HG03342 (cell line): ENCODE measurements around the gene KRT33A.
"Not testable (repeated sequence)": the region's sequence is repeated elsewhere in the genome, so short reads cannot be mapped to it uniquely, and the experiment has no call there.

Experiments used
- ATAC-seq: cut with Tn5 transposase; IDR thresholded peaks from one replicate; pipeline ENCODE4 v1.9.1; 2021; ENCODE audit warnings: mild to moderate bottlenecking, moderate library complexity; ENCODE audit not compliant: unreplicated experiment

The KRT33A gene

DNA sequence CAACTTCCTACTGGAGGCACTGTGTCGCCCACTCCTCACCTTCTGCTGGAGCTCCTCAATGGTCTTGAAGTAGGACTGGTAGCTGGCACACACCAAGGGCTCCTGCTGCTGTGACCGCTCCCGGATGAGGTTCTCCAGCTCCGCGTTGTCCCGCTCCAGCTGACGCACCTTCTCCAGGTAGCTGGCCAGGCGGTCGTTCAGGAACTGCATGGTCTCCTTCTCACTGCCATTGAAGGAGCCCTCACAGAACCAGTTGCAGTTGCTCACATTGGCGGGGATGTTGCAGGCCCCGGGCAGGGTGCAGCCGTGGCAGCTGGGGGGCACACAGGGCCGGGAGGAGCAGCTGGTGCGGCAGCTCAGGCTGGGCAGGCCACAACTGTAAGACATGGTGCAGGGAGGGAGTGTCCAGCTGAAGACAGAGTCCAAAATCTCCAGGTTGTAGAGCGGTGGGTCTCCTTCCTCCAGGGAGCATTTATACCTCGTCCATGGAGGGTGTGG, at the start of gene KRT33A:
Gene KRT33A (minus strand): TSS at position 448 of the 498 bp plus-strand sequence. CDS start 61 bp downstream, at position 387.
- not testable (repeated sequence) for ATAC-seq

DNA sequence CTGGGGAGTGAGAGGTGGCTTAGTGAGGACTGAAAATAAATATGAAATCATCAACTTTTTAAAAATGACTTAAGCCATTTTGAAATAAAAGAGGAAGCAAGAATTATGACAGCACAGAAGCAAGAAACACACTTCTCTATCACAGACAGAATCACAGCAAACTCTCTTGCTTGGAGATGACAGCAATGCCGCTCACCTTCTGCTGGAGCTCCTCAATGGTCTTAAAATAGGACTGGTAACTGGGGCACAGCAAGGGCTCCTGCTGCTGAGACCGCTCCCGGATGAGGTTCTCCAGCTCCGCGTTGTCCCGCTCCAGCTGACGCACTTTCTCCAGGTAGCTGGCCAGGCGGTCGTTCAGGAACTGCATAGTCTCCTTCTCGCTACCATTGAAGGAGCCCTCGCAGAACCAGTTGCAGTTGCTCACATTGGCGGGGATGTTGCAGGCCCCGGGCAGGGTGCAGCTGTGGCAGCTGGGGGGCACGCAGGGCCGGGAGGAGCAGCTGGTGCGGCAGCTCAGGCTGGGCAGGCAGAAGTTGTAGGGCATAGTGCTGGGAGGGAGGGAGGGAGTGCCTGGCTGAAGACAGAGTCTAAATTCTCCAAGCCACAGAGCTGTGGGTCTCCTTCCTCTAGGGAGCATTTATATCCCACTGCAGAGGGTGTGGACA, 46.5 kb upstream of the KRT33A start, which contains the start of gene KRT31:
Gene KRT31 (minus strand): TSS at position 613 of the 665 bp plus-strand sequence. CDS start 69 bp downstream, at position 544.
- no peak for ATAC-seq

DNA sequence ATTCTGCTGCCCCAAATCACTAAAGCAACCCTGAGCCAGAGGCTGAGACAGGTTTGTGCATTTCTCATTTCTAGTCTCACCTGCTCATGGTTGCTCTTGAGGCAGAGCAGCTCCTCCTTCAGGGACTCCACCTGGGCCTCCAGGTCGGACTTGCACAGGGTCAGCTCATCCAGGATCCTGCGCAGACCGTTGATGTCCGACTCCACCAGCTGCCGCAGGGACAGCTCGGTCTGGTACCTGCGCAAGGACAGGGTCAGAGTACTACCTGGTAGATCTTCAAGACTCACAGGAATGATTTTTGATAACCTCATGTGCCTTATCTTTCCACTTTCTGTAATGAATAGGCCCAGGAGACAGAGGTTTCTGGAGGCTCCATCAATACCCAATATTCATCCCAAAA, 45.7 kb upstream of the KRT33A start:
- ATAC-seq, result no peak

DNA sequence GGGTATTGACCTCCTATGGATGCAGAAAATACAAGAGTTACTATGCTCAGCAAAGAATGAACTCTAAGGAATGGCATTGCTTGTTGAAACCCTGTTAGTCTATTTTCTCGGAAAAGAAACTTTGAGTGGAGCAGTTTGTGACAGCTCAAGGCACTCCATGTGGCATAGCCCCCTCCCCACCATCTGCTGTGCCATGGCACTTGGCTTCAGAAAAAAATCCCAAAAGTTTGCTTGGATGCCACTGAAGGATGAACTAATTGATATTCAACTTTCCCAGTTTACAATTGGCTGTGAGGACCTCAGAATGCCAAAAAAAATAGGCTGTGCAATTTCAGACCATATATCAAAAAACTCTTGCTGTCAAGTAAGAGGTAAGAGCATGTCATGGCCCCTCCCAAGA, 45.0 kb upstream of the KRT33A start:
- ATAC-seq, result no peak

DNA sequence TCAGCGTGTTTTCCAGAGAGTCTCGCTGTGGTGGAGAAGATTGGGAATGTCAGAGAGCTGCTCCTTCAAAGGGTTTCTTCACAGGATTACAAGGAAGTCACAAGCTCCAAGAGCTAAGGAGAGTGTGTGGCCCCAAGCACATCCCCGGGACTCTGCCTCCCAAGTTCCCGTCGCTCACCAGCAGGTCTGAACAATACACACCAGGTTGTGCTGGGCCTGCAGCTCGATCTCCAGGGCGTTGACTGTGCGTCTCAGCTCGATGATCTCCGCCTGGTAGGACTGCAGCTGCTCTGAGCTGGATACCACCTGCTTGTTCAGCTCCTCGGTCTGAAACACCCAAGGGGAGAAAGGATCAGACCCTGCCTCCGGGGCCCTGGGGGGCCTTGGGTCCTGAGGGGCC, 44.4 kb upstream of the KRT33A start:
- not testable (repeated sequence) for ATAC-seq

DNA sequence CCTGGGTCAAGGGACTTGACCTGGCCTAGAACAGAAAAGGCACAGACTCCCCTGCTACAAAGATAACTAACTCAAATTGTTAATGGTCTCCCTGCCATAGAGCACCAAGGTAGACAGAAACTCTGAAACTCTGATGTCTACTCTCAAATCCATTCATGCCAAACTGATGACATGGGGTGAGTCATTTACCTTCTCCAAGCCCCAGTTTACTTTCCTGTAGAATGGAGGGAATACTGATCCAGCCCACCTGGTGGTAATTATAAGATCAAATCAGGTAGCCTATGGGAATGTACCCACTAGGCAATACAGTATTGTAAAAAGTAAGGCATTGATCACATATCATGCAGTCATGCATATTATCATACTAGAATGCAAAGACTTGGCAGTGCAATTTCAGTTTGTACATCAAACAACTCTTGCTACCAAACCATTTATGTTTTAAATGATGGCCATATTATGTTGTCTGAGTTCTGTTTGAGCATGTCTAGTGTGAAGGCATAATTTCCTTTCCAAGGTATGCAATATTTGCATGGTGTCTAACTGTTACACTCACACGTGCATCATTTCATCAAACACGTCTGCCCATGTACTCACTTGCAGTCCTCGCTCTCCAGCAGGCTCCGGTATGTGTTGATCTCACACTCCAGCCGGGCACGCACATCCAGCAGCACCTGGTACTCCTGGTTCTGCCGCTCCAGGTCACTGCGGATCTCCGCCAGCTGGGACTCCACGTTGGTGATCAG, 43.8 kb upstream of the KRT33A start:
- ATAC-seq, result no peak

DNA sequence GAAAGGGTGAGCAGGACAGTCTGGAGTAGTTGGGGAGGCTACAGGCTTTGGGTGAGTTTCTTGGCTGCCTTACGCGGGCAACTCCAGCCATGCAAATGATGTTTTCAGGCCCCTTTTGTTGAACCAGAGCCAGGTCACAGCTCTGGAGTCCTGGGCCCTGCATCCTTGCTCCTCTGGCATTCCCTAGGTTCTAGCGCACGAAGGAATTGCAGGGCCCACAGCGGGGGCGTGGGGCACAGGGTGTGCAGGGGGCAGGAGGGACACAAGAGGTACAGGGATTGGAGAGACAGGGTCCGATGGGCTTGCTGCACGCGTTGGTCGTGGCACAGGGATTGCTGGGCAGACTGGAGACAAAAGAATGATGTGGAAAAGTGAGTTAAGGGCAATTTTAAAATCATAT, 43.2 kb upstream of the KRT33A start:
- ATAC-seq, result no peak

DNA sequence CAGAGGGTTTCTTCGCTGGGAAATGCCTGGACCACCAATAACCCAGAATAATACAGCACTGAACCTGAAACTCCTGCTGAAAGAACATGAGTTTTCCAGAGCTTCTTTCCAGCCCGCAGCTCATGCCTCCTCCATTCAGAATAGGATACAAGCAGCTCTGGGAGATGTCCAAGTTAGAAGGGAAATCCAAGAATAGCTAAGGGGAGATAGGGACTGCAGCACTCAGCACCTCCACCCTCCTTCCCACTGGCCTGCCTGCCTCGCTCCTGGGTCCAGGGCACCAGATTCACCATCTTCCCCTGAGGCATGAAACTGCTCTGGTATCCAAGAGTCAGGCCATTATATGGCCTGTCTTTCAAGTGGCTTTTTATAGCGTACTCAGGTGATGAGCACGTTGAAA, 42.7 kb upstream of the KRT33A start:
- ATAC-seq, result no peak

DNA sequence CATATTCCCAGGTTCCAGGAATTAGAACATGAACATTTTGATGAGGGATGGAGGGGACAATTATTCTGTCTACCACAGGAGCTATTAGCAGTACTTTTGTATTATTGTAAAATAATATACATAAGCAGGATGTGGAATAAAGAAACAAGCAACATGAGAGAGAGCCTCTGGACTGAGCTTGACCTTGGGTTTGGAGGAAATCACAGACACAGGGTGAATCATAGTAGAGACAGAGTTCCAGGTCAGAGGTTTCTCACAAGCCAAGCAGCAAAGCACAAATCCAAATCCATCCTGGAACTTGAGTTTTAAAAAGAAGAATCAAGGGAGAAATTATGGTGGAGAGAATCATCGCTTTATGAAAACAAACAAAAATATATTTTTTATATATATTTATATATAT, 41.6 kb upstream of the KRT33A start:
- no peak for ATAC-seq

DNA sequence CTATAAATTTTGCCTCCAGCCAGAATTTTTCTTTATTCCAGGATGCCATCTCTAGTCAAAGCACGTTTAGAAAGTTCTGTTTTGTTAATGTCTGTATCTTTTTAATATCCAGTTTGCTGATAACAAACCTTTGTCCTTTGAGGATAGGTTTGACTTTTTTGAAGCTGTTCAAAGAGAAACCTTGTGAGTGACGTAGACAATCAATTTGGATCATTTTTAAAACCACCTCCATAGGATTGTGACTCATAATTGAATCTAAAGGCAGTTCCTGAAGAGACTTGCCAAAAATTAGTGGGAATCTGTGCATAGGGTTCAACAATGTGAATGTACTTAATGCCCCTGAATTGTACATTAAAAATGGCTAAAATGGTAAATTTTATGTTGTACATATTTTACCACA, 40.9 kb upstream of the KRT33A start:
- ATAC-seq, result no peak

DNA sequence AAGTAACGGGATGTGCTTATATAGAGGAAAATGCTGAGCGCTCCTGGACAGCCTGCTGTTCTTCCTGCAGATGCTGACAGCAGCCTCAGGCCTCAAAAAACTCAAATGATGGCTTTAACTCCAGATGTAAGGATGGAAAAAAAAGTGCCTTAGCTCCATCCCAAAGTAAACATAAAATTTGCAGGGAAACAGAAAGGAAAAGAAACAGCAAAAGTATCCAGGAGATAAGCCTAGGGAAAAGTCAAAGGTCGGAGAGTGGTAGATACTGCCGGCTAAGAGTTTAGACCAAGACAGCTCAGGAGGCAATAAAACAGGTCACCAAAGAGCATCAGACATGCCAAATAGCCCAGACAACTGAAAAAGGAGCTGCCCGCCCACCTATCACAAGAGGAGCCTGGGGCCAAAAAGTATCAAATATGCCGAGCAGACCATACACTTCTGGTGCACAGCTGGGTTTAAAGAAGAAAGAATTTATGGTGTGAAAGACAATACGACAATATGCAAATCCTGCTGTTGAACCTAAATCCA, 39.8 kb upstream of the KRT33A start:
- ATAC-seq, result no peak

DNA sequence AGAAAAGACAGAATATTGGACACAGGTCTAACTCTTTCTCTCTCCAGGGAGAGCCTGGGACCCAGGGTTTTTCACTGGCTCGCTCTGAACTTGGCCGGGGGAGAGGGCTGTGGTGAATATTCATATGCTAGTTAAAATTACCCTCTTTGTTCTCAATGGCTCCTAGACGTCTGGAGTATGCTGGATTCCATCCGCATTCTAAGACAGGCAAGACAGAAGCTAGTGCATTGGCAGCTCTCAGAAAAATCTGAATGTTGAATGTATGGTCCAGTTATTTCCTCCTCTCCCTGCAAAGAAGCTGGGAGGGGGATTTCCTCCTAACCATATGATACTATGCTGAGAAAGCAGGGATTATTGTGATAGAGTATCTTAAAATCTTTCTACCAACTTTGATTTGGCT, 37.0 kb upstream of the KRT33A start:
- no peak for ATAC-seq

DNA sequence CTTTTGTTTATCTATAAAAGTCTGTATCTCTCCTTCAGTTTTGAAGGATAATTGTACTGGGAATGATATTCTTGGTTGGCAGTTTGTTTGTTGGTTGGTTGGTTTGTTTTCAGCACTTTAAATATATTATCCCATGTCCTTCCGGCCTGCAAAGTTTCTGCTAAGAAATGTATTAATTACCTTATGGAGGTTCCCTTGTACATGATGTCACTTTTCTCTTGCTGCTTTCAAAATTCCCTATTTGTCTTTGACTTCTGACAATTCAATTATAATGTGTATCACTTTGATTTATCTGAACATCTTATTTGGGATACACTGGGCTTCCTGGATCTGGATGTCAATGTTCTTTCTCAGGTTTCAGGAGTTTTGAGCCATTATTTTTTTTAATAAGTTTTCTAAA, 35.6 kb upstream of the KRT33A start:
- ATAC-seq, result no peak

DNA sequence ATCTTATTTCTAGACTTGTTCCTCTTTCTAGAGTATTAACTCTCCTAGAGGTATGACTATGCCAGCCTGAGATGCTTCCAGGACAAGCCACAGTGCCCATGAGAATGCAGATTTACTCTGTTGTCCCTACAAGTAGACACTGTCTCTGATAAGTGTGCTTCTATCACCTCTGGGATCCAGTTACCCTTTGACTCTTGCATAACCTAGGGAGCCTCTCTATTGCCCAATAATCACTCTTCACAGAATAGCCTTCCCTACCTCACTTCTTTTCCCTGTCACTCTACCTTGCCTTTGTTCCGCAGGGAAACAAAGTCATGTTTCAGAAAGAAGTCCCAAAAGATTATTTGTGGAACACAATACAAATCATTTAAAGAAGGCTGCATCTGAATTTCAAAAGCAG, 33.1 kb upstream of the KRT33A start:
- ATAC-seq, result no peak

DNA sequence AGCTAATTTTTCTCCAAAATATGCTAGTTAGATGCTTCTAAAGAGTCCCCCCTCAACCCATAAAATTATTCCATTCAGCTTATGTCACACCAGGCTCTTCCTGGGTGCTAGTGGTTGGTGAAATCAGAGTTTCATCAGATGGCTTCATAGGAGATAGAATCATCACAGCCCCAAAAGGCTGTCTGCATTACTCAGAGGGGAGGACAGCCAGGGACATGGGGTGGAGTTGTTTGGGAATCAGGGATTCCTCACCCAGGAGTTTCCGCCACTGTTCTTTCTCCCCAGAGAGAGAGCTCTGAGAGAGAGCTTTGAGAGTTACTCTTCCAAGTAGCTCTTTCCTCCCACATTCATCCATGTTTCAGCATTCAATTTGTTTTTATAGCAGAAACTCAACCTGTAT, 31.8 kb upstream of the KRT33A start:
- ATAC-seq, result no peak

DNA sequence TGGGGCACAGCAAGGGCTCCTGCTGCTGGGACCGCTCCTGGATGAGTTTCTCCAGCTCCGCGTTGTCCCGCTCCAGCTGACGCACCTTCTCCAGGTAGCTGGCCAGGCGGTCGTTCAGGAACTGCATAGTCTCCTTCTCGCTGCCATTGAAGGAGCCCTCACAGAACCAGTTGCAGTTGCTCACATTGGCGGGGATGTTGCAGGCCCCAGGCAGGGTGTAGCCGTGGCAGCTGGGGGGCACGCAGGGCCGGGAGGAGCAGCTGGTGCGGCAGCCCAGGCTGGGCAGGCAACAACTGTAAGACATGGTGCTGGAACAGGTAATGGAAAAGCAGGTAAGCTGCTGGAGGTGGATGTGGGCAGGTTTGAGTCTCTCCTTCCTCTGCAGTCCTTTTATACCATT, 31.3 kb upstream of the KRT33A start, which contains the start of gene KRT34:
Gene KRT34 (minus strand): TSS at position 364 of the 400 bp plus-strand sequence. CDS start 60 bp downstream, at position 304.
- not testable (repeated sequence) for ATAC-seq

DNA sequence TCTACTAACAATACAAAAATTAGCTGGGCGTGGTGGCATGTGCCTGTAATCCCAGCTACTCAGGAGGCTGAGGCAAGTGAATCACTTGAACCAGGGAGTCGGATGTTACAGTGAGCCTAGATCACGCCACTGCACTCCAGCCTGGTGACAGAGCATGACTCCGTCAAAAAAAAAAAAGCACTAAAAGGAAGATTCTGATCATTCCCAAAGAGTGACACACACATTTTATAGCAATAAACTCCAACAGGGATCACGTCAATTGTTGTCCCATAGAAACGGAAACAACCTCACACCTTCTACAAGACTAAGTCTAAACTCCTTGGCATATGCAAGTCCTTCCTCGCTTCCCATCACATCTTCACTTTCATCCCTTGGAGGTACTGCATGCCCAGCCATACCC, 29.5 kb upstream of the KRT33A start:
- not testable (repeated sequence) for ATAC-seq

DNA sequence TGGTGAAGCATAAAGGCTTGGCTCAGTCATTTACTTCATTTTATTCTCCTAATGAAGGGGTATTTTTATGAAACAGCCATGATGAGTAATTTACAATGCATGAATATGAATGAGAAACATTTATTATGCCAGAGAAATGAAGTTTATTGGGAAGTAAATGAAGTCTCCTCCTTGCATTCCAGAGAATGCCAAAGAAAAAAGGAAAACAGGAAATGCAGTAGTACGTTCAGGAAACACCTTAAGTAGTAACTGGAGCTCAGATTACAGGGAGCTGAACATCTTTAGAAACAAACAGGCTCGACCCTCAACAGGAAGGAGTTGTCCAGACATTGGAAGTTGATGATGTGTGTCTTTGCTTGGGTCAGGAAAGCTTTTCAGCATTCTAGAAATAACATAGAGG, 26.9 kb upstream of the KRT33A start:
- ATAC-seq, result no peak

DNA sequence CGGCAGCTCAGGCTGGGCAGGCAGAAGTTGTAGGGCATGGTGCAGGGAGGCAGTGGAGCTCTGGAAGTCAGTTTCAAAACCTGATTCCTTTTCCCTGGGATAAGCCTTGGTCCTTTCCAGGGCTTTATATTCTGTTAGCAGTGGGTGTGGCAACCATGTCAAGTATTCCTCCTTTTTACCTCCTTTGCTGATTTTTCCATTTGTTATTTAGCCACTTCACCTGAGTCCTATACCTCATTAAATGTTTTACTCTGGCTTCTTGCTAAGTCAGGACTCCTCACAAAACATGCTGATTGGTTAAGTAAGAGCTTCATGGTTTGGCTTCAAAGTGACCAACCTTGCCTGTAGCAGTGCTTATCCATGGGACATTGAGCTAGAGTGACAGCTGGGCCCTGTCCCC, 19.1 kb upstream of the KRT33A start, which contains the start of gene KRT33B:
Gene KRT33B (minus strand): TSS at position 101 of the 400 bp plus-strand sequence. CDS start 63 bp downstream, at position 38.
- no peak for ATAC-seq

DNA sequence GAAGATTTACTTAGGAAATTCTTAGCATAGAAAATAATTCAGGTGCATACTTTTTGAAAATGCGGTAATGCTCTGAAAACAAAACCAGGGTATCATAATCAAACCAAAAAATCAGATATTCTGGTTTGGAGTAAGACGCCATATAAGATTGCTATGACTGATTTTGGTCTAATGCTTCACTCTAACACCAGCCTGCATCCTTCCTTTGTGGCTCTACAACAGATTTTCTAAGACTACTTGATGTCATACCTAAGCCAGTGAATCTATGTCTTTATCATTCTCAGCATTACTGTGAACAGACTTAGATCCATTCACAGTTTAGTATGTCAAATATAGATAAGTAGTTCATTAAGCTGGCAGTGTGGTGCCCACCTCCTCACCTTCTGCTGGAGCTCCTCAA, 18.4 kb upstream of the KRT33A start:
- ATAC-seq, result no peak

DNA sequence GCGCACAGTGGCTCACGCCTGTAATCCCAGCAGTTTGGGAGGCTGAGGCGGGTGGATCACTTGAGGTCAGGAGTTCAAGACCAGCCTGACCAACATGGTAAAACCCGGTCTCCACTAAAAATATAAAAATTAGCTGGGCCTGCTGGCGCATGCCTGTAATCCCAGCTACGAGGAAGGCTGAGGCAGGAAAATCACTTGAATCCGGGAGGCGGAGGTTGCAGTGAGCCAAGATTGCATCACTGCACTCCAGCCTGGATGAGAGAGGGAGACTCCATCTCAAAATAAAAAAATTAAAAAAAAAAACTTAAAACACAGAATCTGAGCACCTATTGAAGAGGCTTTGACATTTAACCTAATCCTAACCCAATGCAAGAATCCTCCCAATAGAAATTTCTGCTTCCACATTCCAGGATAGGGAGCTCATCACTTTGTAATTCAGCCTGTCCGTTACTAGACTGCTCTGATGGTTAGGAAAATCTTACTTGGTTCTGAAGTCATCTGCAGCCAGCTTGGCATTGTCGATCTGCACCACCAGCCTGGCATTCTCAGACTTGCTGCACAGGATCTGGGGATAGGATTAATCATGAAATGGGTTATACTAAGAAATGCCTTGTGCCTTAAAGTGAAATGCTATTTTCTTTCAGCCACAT, 16.9 kb upstream of the KRT33A start:
- no peak for ATAC-seq
